PC-9 (cell line): ENCODE measurements around the gene COL8A2.

ENCODE experiments used
- EZH2 ChIP-seq: fragments of 200-600 bp; sonication (generic); IDR thresholded peaks from 2 replicates; pipeline ENCODE4 v1.8.0; 2017; ENCODE audit warnings: antibody characterized with exemption, low read depth
- TF ChIP-seq, protein P1 (sequence below): fragments of 200-600 bp; sonication (generic); conservative IDR thresholded peaks from 2 replicates; pipeline ENCODE4 v1.6.1; 2017; ENCODE audit warnings: mixed run types, antibody characterized with exemption, mild to moderate bottlenecking, moderate library complexity

DNA sequence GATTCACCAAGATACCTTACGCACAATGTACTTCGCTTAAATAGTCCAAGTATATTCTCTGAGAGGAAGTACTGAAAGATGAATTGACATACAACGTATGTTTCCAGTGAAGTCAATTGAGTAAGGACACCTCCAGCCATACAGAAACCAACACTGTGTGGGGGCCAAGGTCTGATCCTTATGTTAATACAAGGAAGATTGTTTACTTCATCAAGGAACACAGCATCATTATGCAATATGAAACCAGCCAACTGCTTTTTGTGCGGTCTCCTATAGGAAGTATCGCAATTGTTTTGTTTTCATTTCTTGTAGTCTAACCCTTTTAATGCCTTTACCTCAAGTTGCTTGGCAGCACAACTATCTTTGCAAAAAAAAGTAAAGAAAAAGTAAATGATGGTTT is 69.3 kb downstream of the COL8A2 start:
- TF ChIP-seq, protein P1, sequence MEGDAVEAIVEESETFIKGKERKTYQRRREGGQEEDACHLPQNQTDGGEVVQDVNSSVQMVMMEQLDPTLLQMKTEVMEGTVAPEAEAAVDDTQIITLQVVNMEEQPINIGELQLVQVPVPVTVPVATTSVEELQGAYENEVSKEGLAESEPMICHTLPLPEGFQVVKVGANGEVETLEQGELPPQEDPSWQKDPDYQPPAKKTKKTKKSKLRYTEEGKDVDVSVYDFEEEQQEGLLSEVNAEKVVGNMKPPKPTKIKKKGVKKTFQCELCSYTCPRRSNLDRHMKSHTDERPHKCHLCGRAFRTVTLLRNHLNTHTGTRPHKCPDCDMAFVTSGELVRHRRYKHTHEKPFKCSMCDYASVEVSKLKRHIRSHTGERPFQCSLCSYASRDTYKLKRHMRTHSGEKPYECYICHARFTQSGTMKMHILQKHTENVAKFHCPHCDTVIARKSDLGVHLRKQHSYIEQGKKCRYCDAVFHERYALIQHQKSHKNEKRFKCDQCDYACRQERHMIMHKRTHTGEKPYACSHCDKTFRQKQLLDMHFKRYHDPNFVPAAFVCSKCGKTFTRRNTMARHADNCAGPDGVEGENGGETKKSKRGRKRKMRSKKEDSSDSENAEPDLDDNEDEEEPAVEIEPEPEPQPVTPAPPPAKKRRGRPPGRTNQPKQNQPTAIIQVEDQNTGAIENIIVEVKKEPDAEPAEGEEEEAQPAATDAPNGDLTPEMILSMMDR: no peak
- TF ChIP-seq EZH2: no peak
